NCI-H1048 (cell line): ENCODE results near the gene MUC2.
"Not testable (repeated sequence)": the region's sequence is repeated elsewhere in the genome, so short reads cannot be mapped to it uniquely, and the experiment has no call there.

Experiments used
- DNase-seq: peaks from one replicate; lab custom pipeline; 2025; lab: John Stamatoyannopoulos, UW

Gene MUC2

GRCh38 chr11:1106387-1106786, 31.7 kb downstream of the MUC2 start:
- DNase-seq = no peak

DNA sequence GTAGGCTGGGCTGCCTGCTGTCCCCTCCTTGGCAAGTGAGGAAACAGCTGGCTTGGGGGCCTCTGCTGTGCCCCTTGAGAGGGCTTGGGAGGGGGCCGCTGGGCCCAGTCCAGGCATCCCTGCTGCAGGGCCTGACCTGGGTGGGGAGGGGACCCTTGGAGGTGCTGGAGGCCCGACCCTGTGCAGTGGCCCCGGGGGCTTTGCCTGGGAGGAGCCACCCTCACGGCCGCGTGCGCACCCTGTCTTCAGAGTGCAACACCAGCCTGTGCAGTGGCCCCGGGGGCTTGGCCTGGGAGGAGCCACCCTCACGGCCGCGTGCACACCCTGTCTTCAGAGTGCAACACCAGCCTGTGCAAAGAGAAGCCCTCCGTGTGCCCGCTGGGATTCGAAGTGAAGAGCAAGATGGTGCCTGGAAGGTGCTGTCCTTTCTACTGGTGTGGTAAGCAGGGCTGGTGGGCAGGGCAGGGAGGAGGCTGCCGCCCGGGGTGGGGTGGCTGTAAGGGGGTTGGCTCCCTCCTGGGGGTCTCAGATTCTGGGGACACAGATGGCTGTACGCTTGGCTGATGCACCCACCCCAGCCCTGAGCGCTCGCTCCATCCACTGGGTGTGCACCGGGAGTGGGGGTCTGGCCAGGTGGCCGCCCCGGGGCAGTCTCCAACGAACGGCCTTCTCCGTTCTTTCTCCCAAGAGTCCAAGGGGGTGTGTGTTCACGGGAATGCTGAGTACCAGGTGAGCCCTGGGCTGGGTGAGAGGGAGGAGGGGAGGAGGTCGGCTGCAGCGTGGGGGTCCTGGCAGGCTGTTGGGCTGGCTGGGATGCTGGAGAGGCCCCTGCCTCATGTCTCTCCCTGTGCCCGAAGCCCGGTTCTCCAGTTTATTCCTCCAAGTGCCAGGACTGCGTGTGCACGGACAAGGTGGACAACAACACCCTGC, 32.9 kb downstream of the MUC2 start:
- DNase-seq = no peak

- DNase-seq = no peak
Measured at GRCh38 chr11:1108246-1108900, 33.7 kb downstream of the MUC2 start.

- no peak for DNase-seq
Measured at GRCh38 chr11:1109101-1109917, 34.6 kb downstream of the MUC2 start.

DNA sequence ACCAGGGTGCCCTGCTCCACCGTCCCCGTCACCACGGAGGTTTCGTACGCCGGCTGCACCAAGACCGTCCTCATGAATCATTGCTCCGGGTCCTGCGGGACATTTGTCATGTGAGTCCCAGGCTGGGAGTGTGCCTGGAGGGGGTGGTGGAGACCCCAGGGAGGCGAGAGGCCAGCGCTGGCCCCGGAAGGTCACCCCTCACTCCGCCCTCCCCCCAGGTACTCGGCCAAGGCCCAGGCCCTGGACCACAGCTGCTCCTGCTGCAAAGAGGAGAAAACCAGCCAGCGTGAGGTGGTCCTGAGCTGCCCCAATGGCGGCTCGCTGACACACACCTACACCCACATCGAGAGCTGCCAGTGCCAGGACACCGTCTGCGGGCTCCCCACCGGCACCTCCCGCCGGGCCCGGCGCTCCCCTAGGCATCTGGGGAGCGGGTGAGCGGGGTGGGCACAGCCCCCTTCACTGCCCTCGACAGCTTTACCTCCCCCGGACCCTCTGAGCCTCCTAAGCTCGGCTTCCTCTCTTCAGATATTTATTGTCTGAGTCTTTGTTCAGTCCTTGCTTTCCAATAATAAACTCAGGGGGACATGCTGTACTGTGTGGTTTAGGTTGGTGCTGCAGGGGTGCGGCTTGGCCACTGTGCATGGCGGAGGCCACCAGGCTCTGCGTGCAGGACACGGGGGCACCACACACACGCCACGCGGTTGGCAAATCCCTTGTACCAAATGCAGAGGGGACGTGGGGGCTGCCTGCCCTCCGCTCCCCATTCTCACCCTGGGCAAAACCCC, 35.4 kb downstream of the MUC2 start:
- no peak for DNase-seq

- DNase-seq = no peak
Measured at GRCh38 chr11:1111545-1112212, 37.0 kb downstream of the MUC2 start.

- DNase-seq = no peak
Measured at GRCh38 chr11:1112351-1113191, 37.9 kb downstream of the MUC2 start.

GRCh38 chr11:1113405-1114201, 38.9 kb downstream of the MUC2 start:
- DNase-seq = no peak

DNA sequence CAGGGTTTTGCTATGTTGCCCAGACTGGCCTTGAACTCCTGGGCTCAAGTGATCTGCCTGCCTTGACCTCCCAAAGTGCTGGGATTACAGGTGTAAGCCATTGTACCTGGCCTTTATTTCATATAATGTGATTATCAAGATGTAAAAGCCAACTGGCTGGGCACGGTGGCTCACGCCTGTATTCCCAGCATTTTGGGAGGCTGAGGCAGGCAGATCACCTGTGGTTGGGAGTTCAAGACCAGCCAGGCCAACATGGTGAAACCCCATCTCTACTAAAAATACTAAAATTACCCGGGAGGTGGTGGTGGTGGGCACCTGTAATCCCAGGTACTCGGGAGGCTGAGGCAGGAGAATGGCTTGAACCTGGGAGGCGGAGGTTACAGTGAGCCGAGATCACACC, 40.6 kb downstream of the MUC2 start:
- DNase-seq = not testable (repeated sequence)

- no peak for DNase-seq
Measured at GRCh38 chr11:1116104-1116503, 41.4 kb downstream of the MUC2 start.

DNA sequence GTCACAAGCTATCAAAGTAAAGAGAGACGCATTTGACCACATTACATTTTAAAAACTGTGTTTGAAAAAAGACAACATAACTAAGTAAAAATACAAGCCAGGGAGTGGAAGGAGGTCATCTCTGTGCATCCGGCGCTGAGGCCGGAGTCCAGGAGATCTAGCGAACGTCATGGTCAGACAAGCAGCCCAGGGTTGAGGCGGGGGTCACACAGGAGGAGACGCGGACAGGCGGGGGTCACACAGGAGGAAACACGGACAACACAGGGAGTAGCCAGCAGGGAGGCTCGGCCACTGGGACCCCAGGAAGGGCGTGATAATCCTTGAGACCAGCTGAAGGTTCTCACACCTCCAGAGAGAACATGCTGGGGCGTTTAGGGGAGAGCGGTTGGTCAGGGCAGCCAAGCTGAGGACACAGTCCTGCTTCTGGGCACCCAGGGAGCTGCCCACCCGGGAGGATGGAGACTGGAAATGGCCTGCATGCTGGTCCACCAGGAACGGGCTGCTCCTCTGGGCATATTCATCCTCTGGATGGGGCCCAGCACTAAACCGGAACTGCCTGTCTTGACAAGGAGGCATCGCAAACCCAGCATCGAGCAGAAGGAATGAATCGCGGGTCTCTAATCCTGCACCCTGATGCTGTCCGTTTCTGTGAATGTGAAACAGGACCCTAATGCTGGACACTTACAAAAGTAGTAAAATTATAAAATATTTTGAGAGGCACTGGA, 42.2 kb downstream of the MUC2 start:
- DNase-seq = no peak

- DNase-seq = no peak
Measured at GRCh38 chr11:1117992-1118391, 43.3 kb downstream of the MUC2 start.

DNA sequence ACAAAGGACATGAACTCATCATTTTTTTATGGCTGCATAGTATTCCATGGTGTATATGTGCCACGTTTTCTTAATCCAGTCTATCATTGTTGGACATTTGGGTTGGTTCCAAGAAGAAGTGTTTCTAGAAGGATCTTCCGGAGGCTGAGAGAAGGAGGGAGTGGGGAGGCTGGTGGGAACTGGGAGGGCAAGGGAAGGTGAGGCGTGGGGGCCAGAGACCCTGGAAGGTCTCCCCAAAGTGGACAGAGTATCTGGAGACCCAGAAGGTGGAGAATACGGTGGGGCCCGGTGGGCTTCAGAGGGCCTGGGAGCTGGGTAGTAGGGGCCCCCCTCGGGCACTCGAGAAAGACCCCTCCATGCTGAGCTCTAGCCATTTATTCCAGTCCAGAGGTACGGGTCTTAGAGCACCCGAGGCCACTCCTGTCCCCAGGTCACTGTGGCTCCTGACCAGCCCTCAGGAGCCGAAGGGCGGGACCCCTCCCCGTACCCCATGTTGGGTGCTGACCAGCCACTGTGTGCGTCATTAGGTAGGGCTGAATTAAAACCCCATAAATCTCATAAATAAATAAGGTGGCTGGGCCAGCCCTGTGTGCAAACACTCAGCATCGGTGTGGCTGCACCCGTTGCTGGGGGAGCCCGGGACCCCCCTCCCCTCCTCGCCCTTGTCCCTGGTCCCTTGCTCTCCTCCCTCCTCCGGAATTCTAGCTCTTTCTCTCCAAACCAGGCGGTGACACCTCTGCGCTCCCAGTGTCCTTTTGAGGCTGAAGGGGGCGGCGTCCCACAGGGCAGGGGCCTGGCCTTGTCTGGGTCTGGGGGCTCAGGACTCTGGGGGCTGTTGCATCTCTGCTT, 44.3 kb downstream of the MUC2 start:
- DNase-seq = no peak

DNA sequence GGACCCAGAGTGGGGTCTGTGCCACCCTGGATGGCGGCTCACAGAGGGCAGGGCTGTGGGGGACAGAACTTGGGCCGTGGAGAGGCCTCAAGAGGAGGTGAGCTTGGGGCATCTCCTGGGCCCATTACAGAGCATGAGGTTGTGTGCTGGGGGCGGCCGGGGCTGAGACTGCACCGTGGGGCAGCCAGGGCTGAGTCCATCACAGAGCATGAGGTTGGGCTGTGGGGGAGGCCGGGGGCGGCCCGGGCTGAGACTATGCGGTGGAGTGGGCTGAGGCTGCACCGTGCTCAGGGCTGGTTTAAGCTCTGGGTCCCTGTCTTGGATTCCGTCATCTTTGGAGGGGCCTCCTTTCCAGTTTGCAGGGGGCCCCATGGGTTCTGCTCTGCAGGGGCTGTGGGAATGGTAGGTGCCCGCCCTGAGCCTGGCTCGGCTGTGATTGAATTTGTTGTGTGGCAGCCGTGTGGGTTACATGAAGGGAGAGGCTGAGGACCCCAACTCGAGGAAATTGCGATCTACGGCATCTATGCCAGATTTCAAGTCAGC, 45.0 kb downstream of the MUC2 start:
- DNase-seq = no peak

DNA sequence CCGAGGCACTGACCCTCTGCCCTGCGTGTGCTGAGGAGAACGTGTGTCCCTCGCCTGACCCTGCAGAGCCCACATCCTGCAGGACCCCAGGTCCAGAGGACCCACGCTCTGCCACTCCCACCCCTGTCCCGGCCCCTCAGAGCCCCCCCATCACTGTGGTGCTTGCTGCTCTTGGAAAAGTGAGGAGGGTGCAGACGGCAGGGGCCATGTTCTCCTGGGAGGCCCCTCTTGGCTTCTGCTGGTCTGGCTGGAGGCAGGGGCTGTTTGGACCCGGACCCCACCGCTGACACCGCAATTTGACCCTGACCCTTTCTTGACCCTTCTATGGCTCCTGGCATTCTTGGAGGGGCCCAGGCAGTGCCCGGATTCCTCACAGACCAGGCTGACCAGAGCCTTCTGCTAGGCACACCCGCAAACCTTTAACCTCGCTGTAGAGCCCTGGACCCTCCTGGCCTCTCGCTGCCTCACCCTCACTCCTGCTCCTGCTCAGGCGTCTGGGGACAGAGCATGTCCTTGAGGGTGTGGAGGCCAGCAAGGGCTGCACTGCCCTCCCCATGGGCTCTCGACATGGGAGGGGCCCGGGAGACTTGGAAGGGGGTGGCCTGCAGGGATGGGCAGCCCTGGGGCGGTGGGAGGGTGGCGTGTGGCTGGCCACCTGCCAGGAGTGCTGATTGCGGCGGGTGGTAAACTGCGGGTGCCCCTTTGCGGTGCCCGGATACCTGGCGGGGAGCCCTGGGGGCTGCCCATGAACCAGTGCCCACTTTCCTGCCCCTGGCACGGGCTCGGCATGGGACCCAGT, 46.1 kb downstream of the MUC2 start:
- DNase-seq = no peak

- DNase-seq = no peak
Measured at GRCh38 chr11:1121331-1121812, 46.7 kb downstream of the MUC2 start.
